Vagina (tissue), 2 donors: ENCODE results near the gene ZIC2. TPM values are rescaled to one million over a fixed set of nuclear protein-coding genes. Genes with fewer than 3 reads are reported as not detected.

Experiments
- DNase-seq, 2 donors: peaks; one replicate each; pipeline ENCODE4 v3.0.0-alpha.2; 2017; ENCODE audit errors: extremely low spot score in 2 of 2
- H3K27ac ChIP-seq: fragments of 200-600 bp; sonication (generic); one replicate; pipeline ENCODE4 v1.5.1; 2019
- H3K27me3 ChIP-seq: fragments of 200-600 bp; sonication (generic); one replicate; pipeline ENCODE4 v1.5.1; 2019
- H3K36me3 ChIP-seq, 2 donors: fragments of 200-600 bp; sonication (generic); one replicate each; pipeline ENCODE4 v1.5.1; 2017 to 2019
- H3K4me1 ChIP-seq: fragments of 200-600 bp; sonication (generic); one replicate; pipeline ENCODE4 v1.5.1; 2019
- H3K4me3 ChIP-seq, 2 donors: fragments of 200-600 bp; sonication (generic); 1 replicate in 1 of 2; 2 replicates in 1 of 2; pipeline ENCODE4 v1.5.1; 2016 to 2019
- H3K9me3 ChIP-seq: fragments of 200-600 bp; sonication (generic); one replicate; pipeline ENCODE4 v1.5.1; 2019
- POLR2A ChIP-seq, 2 donors: fragments of 450-650 bp; IDR thresholded peaks; one replicate each; pipeline ENCODE4 v1.6.1; 2017; ENCODE audit warnings: antibody characterized with exemption in 2 of 2, mild to moderate bottlenecking in 2 of 2, moderate library complexity in 2 of 2
- POLR2AphosphoS5 ChIP-seq, 2 donors: sonication (generic); formaldehyde crosslinking; IDR thresholded peaks; one replicate each; pipeline ENCODE4 v1.9.0; 2017; ENCODE audit warnings: antibody characterized with exemption in 2 of 2, mild to moderate bottlenecking in 2 of 2, low read depth in 1 of 2; ENCODE audit not compliant: insufficient read depth in 1 of 2
- intact Hi-C: fragments of 100-400 bp; cut with DNase I; formaldehyde crosslinking; loops from one replicate; pipeline ENCODE4 v1.15.1; 2023
- total RNA-seq: library from RNA; depleted of rRNA; stranded (reverse); fragments of >200 nt; gene quantifications from one replicate; pipeline ENCODE4 v1.2.3, GENCODE V29; 2016
- TF ChIP-seq, protein P1 (sequence below), 3 experiments: fragments of 450-650 bp in 2 of 3; fragments of 200-600 bp in 1 of 3; sonication (generic) in 1 of 3; IDR thresholded peaks; one replicate each; pipeline ENCODE4 v1.5.1; 2017 to 2019; ENCODE audit warnings: antibody characterized with exemption in 3 of 3, mild to moderate bottlenecking in 2 of 3, moderate library complexity in 2 of 3

ZIC2 gene
- total RNA-seq, 1 donor from 2014 or later, result not detected

- Histone ChIP-seq H3K9me3 (no peaks in the 10 kb centered on the region), H3K4me1 (peaks cover 30% of the 10 kb centered on the region), H3K36me3 (no peaks in the 10 kb centered on the region), H3K27me3 (peaks cover 25% of the 10 kb centered on the region), H3K4me3 (no peak overlapping the region), H3K27ac (no peak overlapping the region)
- TF ChIP-seq, protein P1, sequence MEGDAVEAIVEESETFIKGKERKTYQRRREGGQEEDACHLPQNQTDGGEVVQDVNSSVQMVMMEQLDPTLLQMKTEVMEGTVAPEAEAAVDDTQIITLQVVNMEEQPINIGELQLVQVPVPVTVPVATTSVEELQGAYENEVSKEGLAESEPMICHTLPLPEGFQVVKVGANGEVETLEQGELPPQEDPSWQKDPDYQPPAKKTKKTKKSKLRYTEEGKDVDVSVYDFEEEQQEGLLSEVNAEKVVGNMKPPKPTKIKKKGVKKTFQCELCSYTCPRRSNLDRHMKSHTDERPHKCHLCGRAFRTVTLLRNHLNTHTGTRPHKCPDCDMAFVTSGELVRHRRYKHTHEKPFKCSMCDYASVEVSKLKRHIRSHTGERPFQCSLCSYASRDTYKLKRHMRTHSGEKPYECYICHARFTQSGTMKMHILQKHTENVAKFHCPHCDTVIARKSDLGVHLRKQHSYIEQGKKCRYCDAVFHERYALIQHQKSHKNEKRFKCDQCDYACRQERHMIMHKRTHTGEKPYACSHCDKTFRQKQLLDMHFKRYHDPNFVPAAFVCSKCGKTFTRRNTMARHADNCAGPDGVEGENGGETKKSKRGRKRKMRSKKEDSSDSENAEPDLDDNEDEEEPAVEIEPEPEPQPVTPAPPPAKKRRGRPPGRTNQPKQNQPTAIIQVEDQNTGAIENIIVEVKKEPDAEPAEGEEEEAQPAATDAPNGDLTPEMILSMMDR (IDR thresholded peaks at IDR 0.05), result no peak
- TF ChIP-seq POLR2A (IDR thresholded peaks at IDR 0.05) (no peak), POLR2AphosphoS5 (IDR thresholded peaks at IDR 0.05; ENCODE audit: insufficient read depth in 1 of 2, low read depth in 1 of 2) (no peak)
- intact Hi-C loops, result no loop called here
- DNase-seq, result no peak
Measured at GRCh38 chr13:99959127-99959539, 22.5 kb upstream of the ZIC2 start.

DNA sequence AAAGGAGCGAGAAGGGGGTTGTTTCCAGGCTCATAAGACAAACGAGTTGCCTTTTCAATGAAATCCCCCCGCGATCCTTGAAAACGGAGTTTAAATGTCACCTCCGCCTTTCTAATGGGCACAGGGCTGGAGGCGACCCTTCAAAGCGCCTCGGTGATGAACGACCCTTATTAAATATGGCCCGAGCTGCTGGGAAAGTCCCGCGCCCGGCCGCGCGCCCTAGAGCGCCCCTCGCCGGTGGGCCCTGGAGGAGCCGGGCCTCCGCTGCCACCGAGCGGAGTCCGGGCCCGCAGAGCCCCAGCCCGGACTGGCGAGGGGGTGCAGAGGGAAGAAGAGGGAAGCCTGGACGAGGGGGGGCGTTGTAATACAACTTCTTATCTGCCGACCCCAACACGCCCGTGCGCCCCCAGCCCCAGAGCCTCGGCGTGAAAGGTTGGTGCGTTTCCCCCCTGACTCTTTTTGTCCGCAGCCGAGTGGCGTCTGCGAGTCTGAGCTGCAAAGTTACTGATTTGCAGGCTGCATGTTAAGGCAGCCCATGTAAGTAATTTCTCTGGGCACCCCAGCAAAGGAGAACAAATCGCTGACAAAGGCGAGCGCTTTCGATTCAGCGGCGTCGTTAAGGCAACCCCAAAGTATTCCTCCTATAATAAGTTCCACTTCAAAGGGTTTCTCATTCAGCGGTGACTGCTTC lies 21.9 kb upstream of the ZIC2 start:
- TF ChIP-seq POLR2AphosphoS5 (IDR thresholded peaks at IDR 0.05; ENCODE audit: insufficient read depth in 1 of 2, low read depth in 1 of 2), result no peak
- TF ChIP-seq, protein P1 (IDR thresholded peaks at IDR 0.05), result no peak
- TF ChIP-seq POLR2A (IDR thresholded peaks at IDR 0.05), result no peak
- H3K4me3 ChIP-seq, result peak overlapping the region in 1 of 2 donors; percentile 12
- no peak overlapping the region for H3K27ac ChIP-seq
- DNase-seq, result no peak
- H3K9me3 ChIP-seq, result no peaks in the 10 kb centered on the region
- H3K27me3 ChIP-seq, result peaks cover 25% of the 10 kb centered on the region
- H3K36me3 ChIP-seq, result no peaks in the 10 kb centered on the region
- intact Hi-C loops, result no loop called here
- H3K4me1 ChIP-seq, result peaks cover 30% of the 10 kb centered on the region

- H3K27ac ChIP-seq, result no peak overlapping the region
- H3K9me3 ChIP-seq, result no peaks in the 10 kb centered on the region
- H3K4me1 ChIP-seq, result peaks cover 27% of the 10 kb centered on the region
- no peak overlapping the region for H3K4me3 ChIP-seq
- TF ChIP-seq POLR2AphosphoS5 (IDR thresholded peaks at IDR 0.05; ENCODE audit: insufficient read depth in 1 of 2, low read depth in 1 of 2) (no peak), POLR2A (IDR thresholded peaks at IDR 0.05) (no peak)
- TF ChIP-seq, protein P1 (IDR thresholded peaks at IDR 0.05), result no peak
- H3K27me3 ChIP-seq, result peaks cover 25% of the 10 kb centered on the region
- intact Hi-C loops, result no loop called here
- no peak for DNase-seq
- H3K36me3 ChIP-seq, result no peaks in the 10 kb centered on the region
Measured at GRCh38 chr13:99960663-99961311, 20.8 kb upstream of the ZIC2 start.

- TF ChIP-seq, protein P1 (IDR thresholded peaks at IDR 0.05), result no peak
- TF ChIP-seq POLR2A (IDR thresholded peaks at IDR 0.05) (no peak), POLR2AphosphoS5 (IDR thresholded peaks at IDR 0.05; ENCODE audit: insufficient read depth in 1 of 2, low read depth in 1 of 2) (no peak)
- Histone ChIP-seq H3K9me3 (no peaks in the 10 kb centered on the region), H3K27ac (no peak overlapping the region), H3K4me3 (no peak overlapping the region), H3K4me1 (peaks cover 18% of the 10 kb centered on the region), H3K27me3 (peaks cover 25% of the 10 kb centered on the region), H3K36me3 (no peaks in the 10 kb centered on the region)
- DNase-seq, result no peak
- intact Hi-C loops, result no loop called here
Measured at GRCh38 chr13:99961636-99962035, 19.9 kb upstream of the ZIC2 start.

DNA sequence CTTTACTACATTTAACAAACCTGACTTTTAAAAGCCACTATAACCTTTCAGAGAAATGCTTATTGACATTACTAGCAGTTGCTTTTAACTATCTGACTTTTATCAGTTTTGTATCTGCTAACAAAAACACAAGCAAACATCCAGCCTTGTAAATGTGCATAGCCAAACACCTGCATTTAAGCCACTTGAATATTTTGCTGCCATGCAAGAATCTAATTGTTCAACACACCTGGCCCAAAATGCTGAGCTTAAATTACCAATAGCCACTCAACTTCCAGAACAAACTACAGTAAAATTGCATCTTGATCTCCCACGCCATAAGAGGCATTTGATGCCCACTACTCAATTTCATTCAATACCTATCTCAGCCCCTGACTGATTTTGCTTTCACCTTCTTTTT lies 19.3 kb upstream of the ZIC2 start:
- Histone ChIP-seq H3K27me3 (peaks cover 20% of the 10 kb centered on the region), H3K4me1 (peaks cover 12% of the 10 kb centered on the region), H3K4me3 (no peak overlapping the region), H3K9me3 (no peaks in the 10 kb centered on the region), H3K36me3 (no peaks in the 10 kb centered on the region), H3K27ac (no peak overlapping the region)
- no peak for TF ChIP-seq POLR2A (IDR thresholded peaks at IDR 0.05)
- TF ChIP-seq POLR2AphosphoS5 (IDR thresholded peaks at IDR 0.05; ENCODE audit: insufficient read depth in 1 of 2, low read depth in 1 of 2), result no peak
- TF ChIP-seq, protein P1 (IDR thresholded peaks at IDR 0.05), result no peak
- no peak for DNase-seq
- intact Hi-C loops, result no loop called here
